ENCODE results near the gene TMEM63B.
"Not testable (repeated sequence)": the region's sequence is repeated elsewhere in the genome, so short reads cannot be mapped to it uniquely, and the experiment has no call there.

TMEM63B gene

DNA sequence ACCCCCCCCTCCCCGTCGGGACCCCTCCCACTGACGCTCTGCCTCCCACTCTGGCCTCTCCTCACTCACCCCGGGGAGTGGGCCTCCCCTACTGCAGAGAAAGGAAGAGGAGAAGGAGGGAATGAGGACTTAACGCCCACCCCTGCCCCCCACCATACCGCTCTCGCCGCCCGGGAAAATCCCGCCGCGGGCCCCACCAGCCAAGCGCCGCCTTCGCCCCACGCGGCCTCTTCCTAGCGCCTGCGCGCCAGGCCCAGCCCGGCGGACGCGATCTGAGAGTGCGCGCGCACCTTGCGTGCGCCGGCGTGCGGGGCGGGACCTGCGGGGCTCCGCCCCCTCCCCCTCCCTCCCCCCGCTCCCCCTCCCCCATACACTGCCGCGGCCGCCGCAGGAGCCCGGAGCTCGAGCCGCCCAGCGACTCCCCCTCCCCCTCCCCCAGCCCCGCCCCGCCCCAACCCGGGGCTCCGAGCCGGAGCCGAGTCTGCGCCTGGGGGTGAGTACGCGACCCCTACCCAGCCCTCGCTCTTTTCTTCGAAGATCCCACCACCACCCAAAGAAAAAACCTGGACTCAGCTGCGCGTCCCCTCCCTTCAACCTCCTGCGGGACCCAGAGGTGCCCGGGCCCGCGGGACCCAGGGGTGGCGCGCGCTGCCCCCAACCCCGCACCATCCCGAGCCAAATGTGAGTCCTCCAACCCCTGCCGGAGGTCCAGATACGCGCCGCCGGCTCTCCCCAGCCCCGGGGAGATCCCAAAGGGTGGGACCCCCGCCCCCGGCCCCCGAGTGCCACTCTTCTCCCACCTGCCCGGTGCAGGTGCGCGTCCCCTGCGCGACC lies at the start of gene TMEM63B, which contains the start of gene MRPL14:
TMEM63B (plus strand) TSS at position 369 of the 834 bp plus-strand sequence. CDS start 7,031 bp downstream, outside the sequence.
MRPL14 (minus strand) TSS at position 267 of the 834 bp plus-strand sequence. CDS start 10,841 bp downstream, outside the sequence.
- in situ Hi-C loops (cut with HindIII; ENCODE audit: low pct_ligation_motif_present, low pct_unique_long_range_greater_than_20kb, low sequenced_read_pairs): no loop called here
- peak; percentile 81 for DNase-seq

DNA sequence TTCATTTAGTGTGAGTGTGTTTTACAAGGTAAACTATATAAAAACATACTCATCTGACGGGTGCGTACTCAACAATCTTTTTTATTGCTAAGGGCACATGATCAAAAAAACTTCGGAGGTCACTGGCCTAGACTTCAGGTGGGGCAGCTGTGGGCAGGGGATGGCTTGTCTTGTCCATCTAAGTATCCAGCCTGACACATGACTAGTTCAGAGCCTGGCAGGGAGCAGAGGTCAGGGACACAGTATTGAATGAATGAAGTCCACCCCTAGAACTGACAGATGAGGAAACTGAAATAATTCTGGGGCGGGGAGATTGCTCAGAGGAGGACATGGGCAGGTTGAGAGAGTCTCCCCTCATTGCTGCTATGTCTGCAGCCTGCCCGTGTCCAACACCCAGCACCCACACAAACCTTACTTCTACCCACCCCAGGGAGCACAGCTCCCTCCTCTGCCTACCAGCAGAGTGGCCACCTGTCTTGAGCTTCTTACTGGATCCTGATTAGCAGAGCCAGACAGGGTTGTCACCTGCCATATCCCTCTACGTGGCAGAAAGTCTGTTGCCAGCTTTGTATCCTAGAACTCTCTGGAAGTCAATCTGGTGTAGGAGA lies 49.0 kb upstream of the TMEM63B start:
- in situ Hi-C loops (cut with HindIII; ENCODE audit: low pct_ligation_motif_present, low pct_unique_long_range_greater_than_20kb, low sequenced_read_pairs): no loop called here
- no peak for DNase-seq

- in situ Hi-C loops (cut with HindIII; ENCODE audit: low pct_ligation_motif_present, low pct_unique_long_range_greater_than_20kb, low sequenced_read_pairs): no loop called here
Measured at GRCh38 chr6:44078827-44079671, 48.3 kb upstream of the TMEM63B start.

GRCh38 chr6:44079672-44080071 lies 47.7 kb upstream of the TMEM63B start:
- in situ Hi-C loops (cut with HindIII; ENCODE audit: low pct_ligation_motif_present, low pct_unique_long_range_greater_than_20kb, low sequenced_read_pairs): no loop called here
- no peak for DNase-seq

More at GRCh38 chr6:44078827-44079671, 48.3 kb upstream of the TMEM63B start:
- peak; percentile 62 for DNase-seq

DNA sequence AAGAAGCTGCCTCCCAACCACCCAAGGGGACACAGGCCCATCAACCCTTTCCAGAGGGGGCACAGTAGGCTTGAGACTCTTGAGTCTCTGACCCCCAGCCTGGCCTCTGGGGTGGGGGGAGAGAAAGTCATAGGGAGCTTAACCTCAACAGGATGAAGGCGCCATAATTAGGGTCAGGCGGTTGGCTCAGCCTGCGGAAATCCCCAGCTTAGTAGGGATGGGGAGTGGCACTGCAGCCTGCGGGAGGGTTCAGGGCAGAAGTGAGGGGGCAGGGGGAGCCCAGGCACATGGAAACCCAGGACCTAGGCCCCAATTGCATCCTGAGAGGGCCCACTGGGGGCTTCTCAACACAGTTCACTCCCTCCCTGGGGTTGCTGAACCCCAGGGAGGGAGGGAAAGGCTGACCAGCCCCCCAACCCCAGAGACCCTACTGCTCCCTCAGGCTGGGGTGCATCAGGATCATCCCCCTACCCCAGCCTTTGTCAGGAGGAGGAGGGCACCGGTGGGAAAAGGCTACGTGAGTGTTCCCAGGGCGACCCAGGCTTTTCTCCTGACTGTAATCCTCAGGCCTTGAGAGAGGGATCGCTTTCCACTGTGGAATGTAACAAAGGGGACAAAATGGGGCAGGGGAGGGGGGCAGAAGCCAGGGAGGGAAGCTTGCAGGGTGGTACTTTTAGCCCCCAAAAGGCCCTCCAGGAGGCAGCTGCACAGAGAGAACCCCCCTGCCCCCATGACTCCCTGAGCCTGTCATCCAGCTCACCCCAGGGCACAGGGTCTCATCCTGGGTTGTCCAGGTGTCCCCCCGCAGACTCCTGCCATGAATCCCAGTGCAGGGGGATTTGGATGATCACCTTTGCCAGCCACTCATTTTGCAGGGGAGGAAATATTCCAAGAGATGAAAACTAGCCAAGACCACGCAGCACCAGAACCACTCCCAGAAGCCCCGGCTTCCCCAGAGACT lies 46.5 kb upstream of the TMEM63B start:
- DNase-seq: no peak
- in situ Hi-C loops (cut with HindIII; ENCODE audit: low pct_ligation_motif_present, low pct_unique_long_range_greater_than_20kb, low sequenced_read_pairs): no loop called here

DNA sequence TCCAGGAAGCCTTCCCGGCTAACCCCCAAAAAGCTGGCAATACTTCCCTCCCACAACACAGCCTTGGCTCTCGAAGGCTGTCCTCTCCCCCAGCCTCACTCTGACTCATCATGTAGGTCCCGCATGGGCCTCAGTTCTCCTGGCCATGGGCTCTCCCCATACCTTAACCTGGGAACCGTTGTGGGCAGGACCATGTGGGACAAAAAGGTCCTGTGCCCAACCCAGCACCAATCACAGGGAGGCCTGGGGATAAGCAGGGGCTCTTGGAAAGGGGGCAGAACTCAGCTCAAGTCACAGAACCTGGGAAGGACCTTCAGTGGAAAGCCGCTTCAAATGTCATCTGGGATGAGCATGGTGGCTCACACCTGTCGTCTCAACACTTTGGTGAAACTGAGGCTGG lies 45.6 kb upstream of the TMEM63B start:
- in situ Hi-C loops (cut with HindIII; ENCODE audit: low pct_ligation_motif_present, low pct_unique_long_range_greater_than_20kb, low sequenced_read_pairs): no loop called here
- no peak for DNase-seq

GRCh38 chr6:44082872-44083321 lies 44.5 kb upstream of the TMEM63B start:
- in situ Hi-C loops (cut with HindIII; ENCODE audit: low pct_ligation_motif_present, low pct_unique_long_range_greater_than_20kb, low sequenced_read_pairs): no loop called here
- DNase-seq: no peak

- DNase-seq: no peak
- in situ Hi-C loops (cut with HindIII; ENCODE audit: low pct_ligation_motif_present, low pct_unique_long_range_greater_than_20kb, low sequenced_read_pairs): no loop called here
Measured at GRCh38 chr6:44084231-44085014, 42.9 kb upstream of the TMEM63B start.

DNA sequence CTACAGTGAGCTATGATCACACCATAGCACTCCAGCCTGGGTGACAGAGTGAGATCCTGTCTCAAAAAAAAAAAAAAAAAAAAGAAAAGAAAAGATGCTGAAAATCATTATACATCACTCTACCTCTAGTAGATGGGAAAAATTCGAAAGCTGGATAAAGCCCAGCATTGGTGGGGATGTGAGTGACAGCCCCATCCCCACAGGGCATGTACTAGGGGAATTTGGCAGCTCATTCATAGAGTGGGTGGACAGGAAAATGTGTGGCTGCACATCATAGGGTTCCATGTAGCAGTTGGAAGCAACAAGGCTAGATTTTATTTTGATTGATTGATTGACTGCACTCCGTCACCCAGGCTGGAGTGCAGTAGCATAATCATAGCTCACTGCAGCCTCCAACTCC lies 42.1 kb upstream of the TMEM63B start:
- in situ Hi-C loops (cut with HindIII; ENCODE audit: low pct_ligation_motif_present, low pct_unique_long_range_greater_than_20kb, low sequenced_read_pairs): no loop called here
- DNase-seq: no peak

GRCh38 chr6:44086931-44087574 lies 40.3 kb upstream of the TMEM63B start:
- DNase-seq: no peak
- in situ Hi-C loops (cut with HindIII; ENCODE audit: low pct_ligation_motif_present, low pct_unique_long_range_greater_than_20kb, low sequenced_read_pairs): no loop called here

DNA sequence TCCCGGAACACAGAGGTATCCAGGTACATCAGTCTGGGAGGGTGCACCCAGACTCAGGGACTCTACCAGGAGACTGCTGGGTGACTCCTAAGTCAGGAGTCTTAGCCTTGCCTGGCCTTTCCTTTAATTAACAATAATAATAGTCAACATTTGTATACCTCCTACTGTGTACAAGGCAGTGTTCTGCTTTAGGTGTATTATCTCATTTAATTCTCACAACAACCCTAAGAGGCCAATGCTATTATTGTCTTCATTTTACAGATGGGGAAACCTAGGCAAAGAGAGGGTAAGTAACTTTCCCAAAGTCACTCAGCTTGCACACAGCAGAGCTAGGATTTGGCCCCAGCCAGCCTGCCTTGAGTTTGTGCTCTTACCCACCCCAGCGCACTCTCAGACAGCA lies 39.7 kb upstream of the TMEM63B start:
- in situ Hi-C loops (cut with HindIII; ENCODE audit: low pct_ligation_motif_present, low pct_unique_long_range_greater_than_20kb, low sequenced_read_pairs): no loop called here
- DNase-seq: no peak

GRCh38 chr6:44088827-44089590 lies 38.3 kb upstream of the TMEM63B start:
- in situ Hi-C loops (cut with HindIII; ENCODE audit: low pct_ligation_motif_present, low pct_unique_long_range_greater_than_20kb, low sequenced_read_pairs): no loop called here

DNA sequence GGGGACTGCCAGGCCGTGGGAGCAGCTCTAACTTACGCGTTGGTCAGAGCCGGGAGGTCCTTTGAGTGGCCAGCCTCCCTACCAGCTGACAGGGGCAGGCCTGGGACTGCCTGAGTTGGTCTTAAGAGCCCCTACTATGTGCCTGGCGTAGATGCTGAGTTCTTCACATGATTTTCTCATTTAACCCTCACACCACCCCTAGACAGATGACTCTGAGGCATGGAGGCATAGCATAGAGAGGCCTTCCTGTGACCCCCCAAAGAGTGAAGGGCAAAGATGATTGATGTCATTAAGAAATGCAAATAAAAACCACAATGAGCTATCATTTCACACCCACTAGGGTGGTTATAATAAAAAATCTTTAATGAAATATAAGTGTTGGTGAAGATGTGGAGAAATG lies 36.9 kb upstream of the TMEM63B start:
- in situ Hi-C loops (cut with HindIII; ENCODE audit: low pct_ligation_motif_present, low pct_unique_long_range_greater_than_20kb, low sequenced_read_pairs): no loop called here
- DNase-seq: no peak

More at GRCh38 chr6:44088827-44089590, 38.3 kb upstream of the TMEM63B start:
- no peak for DNase-seq

- in situ Hi-C loops (cut with HindIII; ENCODE audit: low pct_ligation_motif_present, low pct_unique_long_range_greater_than_20kb, low sequenced_read_pairs); DNase-seq: not testable (repeated sequence)
Measured at GRCh38 chr6:44091356-44091755, 36.0 kb upstream of the TMEM63B start.

- DNase-seq: no peak
- in situ Hi-C loops (cut with HindIII; ENCODE audit: low pct_ligation_motif_present, low pct_unique_long_range_greater_than_20kb, low sequenced_read_pairs): no loop called here
Measured at GRCh38 chr6:44091981-44092884, 35.1 kb upstream of the TMEM63B start.
